Coronary artery (tissue), 2 donors: ENCODE results near the gene NDUFB3.

ENCODE experiments used
- DNase-seq: peaks from one replicate; pipeline ENCODE4 v3.0.0-alpha.2; 2017; ENCODE audit warnings: low spot score
- H3K27ac ChIP-seq, 2 donors: fragments of 200-600 bp; sonication (generic); one replicate each; pipeline ENCODE4 v1.5.1; 2016 to 2019
- H3K4me3 ChIP-seq: fragments of 200-600 bp; sonication (generic); 2 replicates; pipeline ENCODE4 v1.5.1; 2016; ENCODE audit warnings: mild to moderate bottlenecking, moderate library complexity
- CTCF ChIP-seq: fragments of 200-600 bp; sonication (generic); IDR thresholded peaks from one replicate; pipeline ENCODE4 v1.5.1; 2019; ENCODE audit warnings: antibody characterized with exemption

NDUFB3 gene

GRCh38 chr2:201128933-201129505, 57.2 kb downstream of the NDUFB3 start:
- peak overlapping the region; percentile 75 to 80 for H3K27ac ChIP-seq
- H3K4me3 ChIP-seq, result peak overlapping the region; percentile 19
- TF ChIP-seq CTCF, result no peak
- DNase-seq, result no peak

- TF ChIP-seq CTCF, result no peak
- Histone ChIP-seq H3K4me3 (no peak overlapping the region), H3K27ac (peak overlapping the region; percentile 32 to 70)
- no peak for DNase-seq
Observed at GRCh38 chr2:201130524-201131186, 58.9 kb downstream of the NDUFB3 start.

GRCh38 chr2:201132518-201132917, 60.7 kb downstream of the NDUFB3 start:
- TF ChIP-seq CTCF, result no peak
- H3K4me3 ChIP-seq, result no peak overlapping the region
- DNase-seq, result no peak
- peak overlapping the region in 1 of 2 donors; percentile 33 for H3K27ac ChIP-seq
